ENCODE results near the gene AGRN. TPM values are rescaled to one million over a fixed set of nuclear protein-coding genes. Genes with fewer than 3 reads are reported as not detected.

AGRN gene
- total RNA-seq, 1 donor from 2014 or later = 135 TPM

DNA sequence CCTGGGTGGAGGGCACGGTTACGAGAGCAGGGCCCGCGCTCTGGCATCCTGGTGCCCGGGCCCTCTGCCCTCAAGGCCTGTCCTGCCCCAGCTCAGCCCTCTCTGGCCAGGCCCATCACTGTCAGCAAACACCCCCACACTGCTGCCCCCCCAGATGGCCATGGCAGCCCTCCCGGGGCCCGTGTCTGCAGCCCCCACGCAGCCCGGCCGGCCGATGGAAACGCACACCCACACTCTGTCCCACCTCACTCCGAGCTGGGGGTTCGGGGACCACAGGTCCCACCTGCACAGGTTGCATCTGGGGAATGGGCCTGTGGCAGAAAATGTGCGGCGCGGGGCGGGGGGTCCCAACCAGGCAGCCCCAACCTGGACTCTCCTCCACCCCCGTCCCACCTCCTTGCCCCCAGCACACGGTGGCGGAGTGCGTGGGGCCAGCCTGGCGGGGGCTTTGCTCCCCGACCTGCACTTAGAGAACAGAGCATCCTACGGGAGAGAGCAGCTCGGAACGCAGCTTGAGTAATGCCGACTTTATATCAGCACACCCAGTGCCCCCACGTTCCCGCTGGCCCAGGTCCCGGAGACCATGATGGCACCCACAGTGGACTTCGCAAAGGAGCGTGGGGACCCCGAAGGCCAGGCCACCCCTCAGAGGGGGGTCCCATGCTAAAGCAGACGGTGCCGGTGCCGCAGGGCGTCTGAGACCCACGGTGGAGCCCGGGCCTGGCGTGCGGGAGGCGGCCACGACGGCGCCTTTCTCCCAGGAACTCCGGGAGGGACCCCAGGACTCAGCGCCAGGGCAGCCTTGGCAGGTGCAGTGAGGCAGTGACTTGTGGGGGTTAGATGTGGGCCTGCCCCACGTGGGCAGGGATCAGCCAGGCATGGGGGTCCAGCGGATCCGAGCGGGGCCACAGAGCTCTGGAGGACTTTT, 61.7 kb downstream of the AGRN start:
- intact Hi-C loops (cut with DNase I) = no loop called here
- no peaks in the 10 kb centered on the region for H3K27me3 ChIP-seq
- TF ChIP-seq, protein P1, sequence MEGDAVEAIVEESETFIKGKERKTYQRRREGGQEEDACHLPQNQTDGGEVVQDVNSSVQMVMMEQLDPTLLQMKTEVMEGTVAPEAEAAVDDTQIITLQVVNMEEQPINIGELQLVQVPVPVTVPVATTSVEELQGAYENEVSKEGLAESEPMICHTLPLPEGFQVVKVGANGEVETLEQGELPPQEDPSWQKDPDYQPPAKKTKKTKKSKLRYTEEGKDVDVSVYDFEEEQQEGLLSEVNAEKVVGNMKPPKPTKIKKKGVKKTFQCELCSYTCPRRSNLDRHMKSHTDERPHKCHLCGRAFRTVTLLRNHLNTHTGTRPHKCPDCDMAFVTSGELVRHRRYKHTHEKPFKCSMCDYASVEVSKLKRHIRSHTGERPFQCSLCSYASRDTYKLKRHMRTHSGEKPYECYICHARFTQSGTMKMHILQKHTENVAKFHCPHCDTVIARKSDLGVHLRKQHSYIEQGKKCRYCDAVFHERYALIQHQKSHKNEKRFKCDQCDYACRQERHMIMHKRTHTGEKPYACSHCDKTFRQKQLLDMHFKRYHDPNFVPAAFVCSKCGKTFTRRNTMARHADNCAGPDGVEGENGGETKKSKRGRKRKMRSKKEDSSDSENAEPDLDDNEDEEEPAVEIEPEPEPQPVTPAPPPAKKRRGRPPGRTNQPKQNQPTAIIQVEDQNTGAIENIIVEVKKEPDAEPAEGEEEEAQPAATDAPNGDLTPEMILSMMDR (IDR thresholded peaks at IDR 0.05) = no peak
- H3K27ac ChIP-seq = no peak overlapping the region
- H3K4me3 ChIP-seq = no peak overlapping the region
- H3K4me1 ChIP-seq = peaks cover 9% of the 10 kb centered on the region
- no peaks in the 10 kb centered on the region for H3K9me3 ChIP-seq
- ATAC-seq (no peak), DNase-seq (peak; percentile 61)
- no peaks in the 10 kb centered on the region for H3K36me3 ChIP-seq

DNA sequence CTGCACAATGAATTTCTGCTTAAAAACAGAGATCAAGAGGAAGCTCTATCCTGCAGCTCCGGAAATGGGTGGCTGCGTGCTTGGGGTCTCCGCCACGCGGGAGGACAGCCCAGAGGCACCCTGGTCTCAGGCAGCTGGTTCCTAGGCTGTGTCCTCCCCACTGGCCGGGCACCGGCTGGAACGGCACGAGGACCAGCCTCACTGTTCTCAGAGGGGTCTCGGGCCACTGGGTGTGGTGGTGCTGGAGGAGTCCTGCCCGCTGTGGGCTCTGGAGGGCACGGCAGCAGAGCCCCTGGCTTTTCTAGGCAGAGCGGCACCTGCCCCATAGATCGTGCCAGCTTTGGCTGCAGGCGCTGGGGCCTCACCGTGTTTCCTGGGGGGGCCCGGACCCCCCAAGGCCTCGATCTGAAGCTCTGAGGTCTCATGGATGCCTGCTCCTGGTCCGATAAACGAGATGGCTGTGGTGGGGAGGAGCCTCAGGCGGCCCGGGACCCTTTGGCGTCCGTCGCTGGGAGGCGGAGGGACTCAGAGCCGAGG, 62.4 kb downstream of the AGRN start:
- Histone ChIP-seq H3K4me1 (peaks cover 9% of the 10 kb centered on the region), H3K36me3 (no peaks in the 10 kb centered on the region), H3K4me3 (no peak overlapping the region), H3K9me3 (no peaks in the 10 kb centered on the region), H3K27me3 (no peaks in the 10 kb centered on the region), H3K27ac (no peak overlapping the region)
- no peak for ATAC-seq
- TF ChIP-seq, protein P1 (IDR thresholded peaks at IDR 0.05) = no peak
- intact Hi-C loops (cut with DNase I) = no loop called here
- peak; percentile 65 for DNase-seq

DNA sequence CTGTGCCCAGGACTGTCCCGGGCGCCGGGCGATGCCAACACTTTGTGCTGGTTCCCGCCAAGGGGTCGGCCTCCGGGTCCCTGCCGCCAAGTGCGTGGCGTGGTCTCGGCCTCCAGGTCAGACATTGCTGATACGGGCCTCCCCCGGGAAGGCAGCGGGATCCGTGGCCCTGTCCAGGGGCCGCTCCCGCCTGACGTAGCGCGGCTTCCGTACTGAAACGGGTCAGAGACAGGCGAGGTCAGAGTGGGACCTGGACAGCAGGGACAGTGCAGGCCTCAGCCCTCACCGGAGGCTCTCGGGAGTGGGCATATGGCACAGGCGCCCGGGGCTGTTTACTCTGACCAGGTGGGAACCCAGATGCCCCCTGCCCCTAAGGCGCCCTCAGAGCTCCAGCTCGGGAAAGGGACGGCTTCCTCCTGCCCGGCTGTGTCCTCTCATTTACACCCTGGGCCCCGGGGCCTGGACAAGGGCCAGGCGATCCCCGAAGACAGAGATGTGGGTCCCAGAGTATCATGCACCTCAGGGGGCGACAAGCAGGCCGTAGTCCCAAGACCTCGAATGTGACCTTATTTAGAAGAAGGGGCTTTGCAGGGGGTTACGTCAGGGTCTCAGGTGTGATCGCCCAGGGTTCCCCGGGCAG, 63.0 kb downstream of the AGRN start:
- intact Hi-C loops (cut with DNase I) = no loop called here
- TF ChIP-seq, protein P1 (IDR thresholded peaks at IDR 0.05) = no peak
- DNase-seq (peak; percentile 63), ATAC-seq (no peak)
- Histone ChIP-seq H3K4me3 (no peak overlapping the region), H3K27me3 (no peaks in the 10 kb centered on the region), H3K36me3 (no peaks in the 10 kb centered on the region), H3K4me1 (peaks cover 9% of the 10 kb centered on the region), H3K9me3 (no peaks in the 10 kb centered on the region), H3K27ac (no peak overlapping the region)

DNA sequence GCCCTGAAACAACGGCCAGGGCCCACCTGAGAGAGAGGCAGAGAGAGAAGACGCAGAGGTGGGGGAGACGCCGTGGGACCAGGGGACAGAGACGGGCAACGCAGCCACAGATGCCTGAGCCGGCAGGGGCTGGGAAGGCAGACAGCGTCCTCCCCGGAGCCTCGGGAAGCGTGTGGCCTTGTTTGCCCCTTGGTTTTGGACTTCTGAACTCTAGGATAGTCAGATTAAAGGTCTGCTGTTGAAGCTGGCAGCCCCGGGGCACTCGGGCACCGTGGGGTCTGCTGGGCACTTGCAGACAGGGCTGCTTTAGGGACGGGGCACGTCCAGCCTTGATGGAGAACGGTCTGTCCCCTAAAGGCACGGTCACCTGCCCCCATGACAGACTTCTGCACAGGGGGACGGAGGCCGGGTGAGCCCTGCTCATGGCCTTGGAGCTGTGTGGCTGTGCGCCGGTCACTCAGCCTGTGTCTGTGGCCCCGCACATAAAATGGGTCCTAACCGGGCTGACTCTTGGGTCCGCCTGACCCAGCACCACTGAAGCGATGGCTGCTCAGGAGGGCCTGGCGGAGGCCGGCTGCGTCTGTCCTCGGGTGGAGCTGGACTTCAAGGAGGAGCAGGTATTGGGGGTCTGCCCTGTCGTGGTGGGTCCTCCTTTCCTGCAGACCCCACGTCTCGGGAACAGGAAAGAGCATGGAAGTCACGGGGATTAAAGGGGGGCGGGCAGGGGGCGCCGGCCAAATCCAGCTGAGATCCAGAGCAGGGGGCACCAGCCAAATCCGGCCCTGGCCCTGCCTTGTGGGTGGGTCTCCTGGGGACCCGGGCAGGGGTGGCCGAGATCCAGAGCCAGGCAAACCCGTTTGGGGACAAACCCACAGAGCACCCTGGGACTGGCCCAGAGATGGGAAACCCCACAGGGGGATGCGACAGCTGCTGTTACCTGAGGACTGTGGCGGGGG, 63.8 kb downstream of the AGRN start:
- H3K4me3 ChIP-seq = no peak overlapping the region
- intact Hi-C loops (cut with DNase I) = no loop called here
- H3K9me3 ChIP-seq = no peaks in the 10 kb centered on the region
- no peaks in the 10 kb centered on the region for H3K36me3 ChIP-seq
- TF ChIP-seq, protein P1 (IDR thresholded peaks at IDR 0.05) = no peak
- no peaks in the 10 kb centered on the region for H3K27me3 ChIP-seq
- ATAC-seq (no peak), DNase-seq (peak; percentile 60)
- peaks cover 9% of the 10 kb centered on the region for H3K4me1 ChIP-seq
- no peak overlapping the region for H3K27ac ChIP-seq

Measured in upper lobe of right lung (tissue), 1 donor.